ENCODE results near the gene STYK1. TPM values are rescaled to one million over a fixed set of nuclear protein-coding genes. Genes with fewer than 3 reads are reported as not detected.
A peak's percentile ranks its signal among the peaks of the same experiment; 100 is the strongest.

Gene STYK1
- total and polyA plus RNA-seq, 8 donors, result 2.3 to 23.7 (median 7.1) TPM

DNA sequence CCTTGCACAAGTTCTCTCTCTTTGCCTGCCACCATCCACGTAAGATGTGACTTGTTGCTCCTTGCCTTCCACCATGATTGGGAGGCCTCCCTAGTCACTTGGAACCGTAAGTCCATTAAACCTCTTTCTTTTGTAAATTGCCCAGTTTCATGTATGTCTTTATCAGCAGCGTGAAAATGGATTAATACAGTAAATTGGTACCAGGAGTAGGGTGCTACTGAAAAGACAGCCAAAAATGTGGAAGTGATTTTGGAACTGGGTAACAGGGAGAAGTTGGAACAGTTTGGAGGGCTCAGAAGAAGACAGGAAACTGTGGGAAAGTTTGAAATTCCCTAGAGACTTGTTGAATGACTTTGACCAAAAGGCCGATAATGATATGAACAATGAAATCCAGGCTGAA is 27.9 kb downstream of the STYK1 start:
- no peak overlapping the region for H3K4me3 ChIP-seq
- WGBS, 5 donors, result 46 to 66% (median 47%) methylated on average over 4 of the region's 4 CpGs
- intact Hi-C loops (cut with DNase I; ENCODE audit: low total_unique reads), result no loop called here
- H3K27me3 ChIP-seq, result no peaks in the 10 kb centered on the region
- H3K36me3 ChIP-seq, result no peaks in the 10 kb centered on the region
- no peaks in the 10 kb centered on the region for H3K4me1 ChIP-seq
- no peak for DNase-seq
- no peak overlapping the region for H3K27ac ChIP-seq
- TF ChIP-seq POLR2AphosphoS5 (IDR thresholded peaks at IDR 0.05), result no peak
- TF ChIP-seq POLR2A (IDR thresholded peaks at IDR 0.05), result no peak
- no peak for TF ChIP-seq EP300 (IDR thresholded peaks at IDR 0.05)
- TF ChIP-seq CTCF (IDR thresholded peaks at IDR 0.05), result no peak
- H3K9me3 ChIP-seq, result peaks cover 0 to 29% (median 24%) of the 10 kb centered on the region in 4 donors

GRCh38 chr12:10641735-10642500 is 31.9 kb downstream of the STYK1 start:
- Histone ChIP-seq H3K27me3 (no peaks in the 10 kb centered on the region), H3K4me1 (peaks cover 0 to 10% (median 0%) of the 10 kb centered on the region in 4 donors), H3K4me3 (no peak overlapping the region), H3K36me3 (no peaks in the 10 kb centered on the region), H3K9me3 (peaks cover 0 to 22% (median 18%) of the 10 kb centered on the region in 4 donors), H3K27ac (peak overlapping the region in 3 of 5 donors; percentile 26 to 46 (median 30))
- 68 to 80% (median 77%) methylated on average over 6 of the region's 6 CpGs for WGBS, 5 donors
- TF ChIP-seq POLR2AphosphoS5 (IDR thresholded peaks at IDR 0.05) (no peak), CTCF (IDR thresholded peaks at IDR 0.05) (no peak), POLR2A (IDR thresholded peaks at IDR 0.05) (no peak), EP300 (IDR thresholded peaks at IDR 0.05) (no peak)
- DNase-seq, result peak in 1 of 2 donors; percentile 55
- intact Hi-C loops (cut with DNase I; ENCODE audit: low total_unique reads), result no loop called here

DNA sequence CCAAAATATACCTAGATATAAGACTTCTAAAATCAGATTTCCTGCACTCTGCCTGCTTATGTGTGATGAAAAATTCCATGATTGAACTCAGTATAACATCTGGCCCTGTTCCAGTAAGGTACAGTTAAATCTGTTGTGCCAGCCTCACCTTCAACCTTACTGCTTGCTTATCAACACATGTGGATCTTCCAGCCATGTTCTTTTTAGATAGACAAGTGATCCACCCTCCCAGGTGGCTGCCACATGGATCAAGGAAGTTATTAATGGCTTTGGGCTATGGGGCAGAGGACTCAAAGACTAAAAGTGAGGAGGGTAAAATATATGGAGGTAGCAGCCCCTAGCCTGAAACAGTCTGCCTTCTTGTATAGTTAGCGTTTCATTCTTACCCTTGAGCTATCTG is 35.1 kb downstream of the STYK1 start:
- H3K4me1 ChIP-seq, result peaks cover 0 to 10% (median 0%) of the 10 kb centered on the region in 4 donors
- H3K27ac ChIP-seq, result peak overlapping the region in 2 of 5 donors; percentile 15 to 52
- 82 to 100% (median 92%) methylated on average over 1 of the region's 1 CpG for WGBS, 5 donors
- no peaks in the 10 kb centered on the region for H3K27me3 ChIP-seq
- no peaks in the 10 kb centered on the region for H3K9me3 ChIP-seq
- no peak overlapping the region for H3K4me3 ChIP-seq
- intact Hi-C loops (cut with DNase I; ENCODE audit: low total_unique reads), result no loop called here
- TF ChIP-seq POLR2AphosphoS5 (IDR thresholded peaks at IDR 0.05), result no peak
- no peak for TF ChIP-seq CTCF (IDR thresholded peaks at IDR 0.05)
- no peak for TF ChIP-seq EP300 (IDR thresholded peaks at IDR 0.05)
- no peak for TF ChIP-seq POLR2A (IDR thresholded peaks at IDR 0.05)
- DNase-seq, result peak in 1 of 2 donors; percentile 16
- no peaks in the 10 kb centered on the region for H3K36me3 ChIP-seq

DNA sequence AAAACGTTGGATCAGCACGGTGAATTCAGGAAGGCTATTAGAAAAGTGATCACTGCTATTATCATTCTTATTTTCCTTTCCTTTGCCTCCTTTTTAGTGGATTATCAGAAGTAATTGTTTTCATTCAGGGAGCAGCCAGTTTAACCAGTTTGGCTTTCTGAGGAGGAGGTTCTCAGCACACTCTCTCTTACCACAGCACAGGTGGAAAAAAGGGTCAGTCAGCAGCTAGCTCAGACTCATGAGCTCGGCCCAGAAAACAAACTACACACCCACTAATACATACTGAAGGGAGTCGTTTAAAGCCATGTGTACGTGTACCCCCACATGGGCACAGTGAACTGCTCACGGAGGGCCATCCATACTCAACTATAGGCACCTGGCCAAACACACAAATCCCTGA is 37.2 kb downstream of the STYK1 start:
- Histone ChIP-seq H3K27me3 (no peaks in the 10 kb centered on the region), H3K27ac (peak overlapping the region; percentile 16 to 78 (median 69)), H3K36me3 (peaks cover 0 to 1% (median 0%) of the 10 kb centered on the region in 4 donors), H3K4me3 (no peak overlapping the region), H3K9me3 (no peaks in the 10 kb centered on the region), H3K4me1 (peaks cover 0 to 10% (median 0%) of the 10 kb centered on the region in 4 donors)
- intact Hi-C loops (cut with DNase I; ENCODE audit: low total_unique reads), result no loop called here
- TF ChIP-seq POLR2AphosphoS5 (IDR thresholded peaks at IDR 0.05) (peak in 1 of 3 donors; percentile 57), EP300 (IDR thresholded peaks at IDR 0.05) (no peak), POLR2A (IDR thresholded peaks at IDR 0.05) (no peak)
- 26 to 50% (median 43%) methylated on average over 6 of the region's 6 CpGs for WGBS, 5 donors
- peak; percentile 44 to 88 for DNase-seq

DNA sequence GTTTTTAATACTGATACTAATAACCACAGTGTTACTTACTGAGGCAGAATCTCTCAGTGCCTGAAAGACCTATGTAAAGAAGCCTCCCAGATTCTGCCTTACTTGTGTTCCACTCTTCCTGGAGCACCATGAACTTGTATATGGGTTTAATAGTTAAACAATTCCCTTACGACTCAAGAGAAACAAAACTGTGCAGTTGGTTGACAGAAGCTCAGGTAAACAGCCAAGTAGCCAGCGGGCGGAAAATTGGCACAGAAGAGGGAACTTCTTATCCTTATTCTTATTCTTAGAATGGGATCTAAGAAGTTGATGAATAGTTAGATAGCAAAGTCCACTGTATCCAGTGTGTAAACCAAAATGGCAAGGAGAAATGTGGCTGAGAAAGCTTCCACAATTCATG is 37.7 kb downstream of the STYK1 start:
- peaks cover 0 to 6% (median 0%) of the 10 kb centered on the region in 4 donors for H3K36me3 ChIP-seq
- peak overlapping the region; percentile 16 to 78 (median 69) for H3K27ac ChIP-seq
- peak in 1 of 2 donors; percentile 56 for DNase-seq
- TF ChIP-seq EP300 (IDR thresholded peaks at IDR 0.05) (no peak), POLR2AphosphoS5 (IDR thresholded peaks at IDR 0.05) (no peak), POLR2A (IDR thresholded peaks at IDR 0.05) (no peak), CTCF (IDR thresholded peaks at IDR 0.05) (no peak)
- H3K4me3 ChIP-seq, result no peak overlapping the region
- intact Hi-C loops (cut with DNase I; ENCODE audit: low total_unique reads), result no loop called here
- H3K4me1 ChIP-seq, result peaks cover 0 to 10% (median 0%) of the 10 kb centered on the region in 4 donors
- H3K9me3 ChIP-seq, result no peaks in the 10 kb centered on the region
- no peaks in the 10 kb centered on the region for H3K27me3 ChIP-seq
- 27 to 62% (median 46%) methylated on average over 3 of the region's 3 CpGs for WGBS, 5 donors

All from stomach (tissue), 9 donors.